PC-3 (cell line): ENCODE measurements around the gene H6PD. TPM values are rescaled to one million over a fixed set of nuclear protein-coding genes. Genes with fewer than 3 reads are reported as not detected.

ENCODE experiments used
- ATAC-seq: fragments of 200-7000 bp; cut with Tn5 transposase; 2 replicates; pipeline ENCODE4 v1.9.1; 2020; ENCODE audit warnings: mild to moderate bottlenecking, moderate library complexity
- BruUV-seq: library from RNA; stranded (reverse); fragments of 400-500 nt; replicated peaks from 2 replicates; lab custom pipeline; 2021; lab: Mats Ljungman, UMichigan
- CTCF ChIA-PET: fragments of 300-600 bp; sonication (Branson Sonifier 250); formaldehyde crosslinking; loops from one replicate; lab custom pipeline; 2022; ENCODE audit warnings: antibody characterized with exemption; lab: Charles Lee
- POLR2A ChIA-PET: fragments of 300-600 bp; sonication (Branson Sonifier 250); formaldehyde crosslinking; loops from one replicate; lab custom pipeline; 2022; ENCODE audit warnings: antibody characterized with exemption; ENCODE audit not compliant: unreplicated experiment; lab: Charles Lee
- DNase-seq: peaks from one replicate; pipeline ENCODE4 v3.0.0-alpha.2; 2015
- H2AFZ ChIP-seq: fragments of 300-600 bp; sonication (generic); 2 replicates; pipeline ENCODE4 v1.6.0; 2016; ENCODE audit warnings: antibody characterized with exemption, low read length
- H3F3A ChIP-seq: fragments of 300-600 bp; sonication (generic); one replicate; pipeline ENCODE4 v1.6.0; 2017; ENCODE audit warnings: antibody characterized with exemption, low read length, control low read depth, mild to moderate bottlenecking; ENCODE audit not compliant: unreplicated experiment
- H3K27ac ChIP-seq: fragments of 300-600 bp; sonication (generic); 2 replicates; pipeline ENCODE4 v1.5.1; 2016; ENCODE audit warnings: mild to moderate bottlenecking, low read length
- H3K27me3 ChIP-seq: fragments of 300-600 bp; sonication (generic); 2 replicates; pipeline ENCODE4 v1.6.1; 2016; ENCODE audit warnings: low read length, mixed read lengths
- H3K36me3 ChIP-seq: fragments of 300-600 bp; sonication (generic); 2 replicates; pipeline ENCODE4 v1.6.1; 2016; ENCODE audit warnings: low read depth, mixed run types, low read length, mixed read lengths
- H3K4me1 ChIP-seq: fragments of 300-600 bp; sonication (generic); 2 replicates; pipeline ENCODE4 v1.5.1; 2016; ENCODE audit warnings: low read length; ENCODE audit not compliant: insufficient read depth
- H3K4me2 ChIP-seq: fragments of 300-600 bp; sonication (generic); 2 replicates; pipeline ENCODE4 v1.6.0; 2016; ENCODE audit warnings: low read length
- H3K4me3 ChIP-seq: fragments of 300-600 bp; sonication (generic); 2 replicates; pipeline ENCODE4 v1.5.1; 2016; ENCODE audit warnings: mild to moderate bottlenecking, low read length, mixed read lengths
- H3K79me2 ChIP-seq: fragments of 300-600 bp; sonication (generic); 2 replicates; pipeline ENCODE4 v1.6.1; 2017; ENCODE audit warnings: low read length, mixed read lengths
- H3K9ac ChIP-seq: fragments of 300-600 bp; sonication (generic); 2 replicates; pipeline ENCODE4 v1.6.0; 2016; ENCODE audit warnings: mild to moderate bottlenecking, low read length
- H3K9me2 ChIP-seq: fragments of 300-600 bp; sonication (generic); replicated peaks from 2 replicates; pipeline ENCODE4 v1.6.1; 2016; ENCODE audit warnings: mixed run types, low read length, mixed read lengths
- H3K9me3 ChIP-seq: fragments of 300-600 bp; sonication (generic); 2 replicates; pipeline ENCODE4 v1.6.1; 2016; ENCODE audit warnings: low read length, mixed read lengths
- H4K20me1 ChIP-seq: fragments of 300-600 bp; sonication (generic); 2 replicates; pipeline ENCODE4 v1.6.1; 2016; ENCODE audit warnings: low read length, mixed read lengths
- CTCF ChIP-seq: fragments of 300-600 bp; sonication (generic); conservative IDR thresholded peaks from 2 replicates; pipeline ENCODE4 v1.5.1; 2017; ENCODE audit warnings: antibody characterized with exemption, low read depth, mild to moderate bottlenecking, low read length
- EZH2 ChIP-seq: fragments of 300-600 bp; sonication (generic); IDR thresholded peaks from one replicate; pipeline ENCODE4 v1.6.1; 2017; ENCODE audit warnings: antibody characterized with exemption, mild to moderate bottlenecking, low read length; ENCODE audit not compliant: unreplicated experiment
- EZH2phosphoT487 ChIP-seq: fragments of 300-600 bp; sonication (generic); IDR thresholded peaks from 2 replicates; pipeline ENCODE4 v1.6.1; 2018; ENCODE audit warnings: mild to moderate bottlenecking, antibody characterized with exemption, low read length, borderline replicate concordance
- intact Hi-C: fragments of 100-400 bp; cut with micrococcal nuclease; formaldehyde crosslinking; loops from 2 replicates; pipeline ENCODE4 v1.9.0; 2023
- total RNA-seq: library from RNA; depleted of rRNA; stranded (reverse); fragments of >200 nt; gene quantifications from 2 replicates; pipeline ENCODE4 v1.2.3, GENCODE V29; 2014

Gene H6PD
- total RNA-seq, 1 experiment from 2014 or later = 6.8 TPM

- peak overlapping the region; percentile 59 for H3K4me3 ChIP-seq
- H3K9ac ChIP-seq = peak overlapping the region; percentile 62
- TF ChIP-seq EZH2 (no peak), EZH2phosphoT487 (no peak), CTCF (no peak)
- no peaks in the 10 kb centered on the region for H3K36me3 ChIP-seq
- H3K27me3 ChIP-seq = no peaks in the 10 kb centered on the region
- H3K4me1 ChIP-seq = peaks cover 45% of the 10 kb centered on the region
- ChIA-PET POLR2A (no interaction called here), CTCF (interaction anchor here (1.5 kb wide), 1 partner anchor 13 kb away, joined by 5 read pairs; no protein-coding TSS in a partner anchor)
- H3K9me3 ChIP-seq = no peaks in the 10 kb centered on the region
- peak; percentile 94 for ATAC-seq
- no peaks in the 10 kb centered on the region for H3K79me2 ChIP-seq
- H3K9me2 ChIP-seq = no peaks in the 10 kb centered on the region
- intact Hi-C loops = no loop called here
- peak overlapping the region; percentile 96 for H3K4me2 ChIP-seq
- peak overlapping the region; percentile 80 for H3K27ac ChIP-seq
- no peaks in the 10 kb centered on the region for H4K20me1 ChIP-seq
- BruUV-seq = no TSS peak
- peak overlapping the region; percentile 88 for H2AFZ ChIP-seq
- H3F3A ChIP-seq = no peaks in the 10 kb centered on the region
- peak; percentile 91 for DNase-seq
These were observed 45.7 kb downstream of the H6PD start for GRCh38 chr1:9280015-9280860.

GRCh38 chr1:9281071-9281827, 46.7 kb downstream of the H6PD start:
- H3K9ac ChIP-seq = peak overlapping the region; percentile 62; the same call in 1 of the 2 replicates
- no peaks in the 10 kb centered on the region for H3K36me3 ChIP-seq
- peak overlapping the region; percentile 96 for H3K4me2 ChIP-seq
- H3K9me2 ChIP-seq = no peaks in the 10 kb centered on the region
- CTCF ChIA-PET = interaction anchor here (1.0 to 1.5 kb wide), 2 partner anchors 14 kb away, joined by 3 to 5 read pairs; no protein-coding TSS in a partner anchor
- peak overlapping the region; percentile 80 for H3K27ac ChIP-seq
- DNase-seq (no peak), ATAC-seq (no peak; the same call in 1 of the 2 replicates)
- peak overlapping the region; percentile 59; the same call in 1 of the 2 replicates for H3K4me3 ChIP-seq
- POLR2A ChIA-PET = interaction anchor here (0.6 kb wide), 1 partner anchor 165 kb away, joined by 4 read pairs; no protein-coding TSS in a partner anchor
- no peaks in the 10 kb centered on the region for H3K79me2 ChIP-seq
- BruUV-seq = no TSS peak
- no peaks in the 10 kb centered on the region for H3F3A ChIP-seq
- no peaks in the 10 kb centered on the region for H3K9me3 ChIP-seq
- H3K27me3 ChIP-seq = no peaks in the 10 kb centered on the region
- H2AFZ ChIP-seq = peak overlapping the region; percentile 88
- intact Hi-C loops = no loop called here
- TF ChIP-seq EZH2 (no peak), EZH2phosphoT487 (no peak), CTCF (no peak)
- peaks cover 36% of the 10 kb centered on the region for H3K4me1 ChIP-seq
- no peaks in the 10 kb centered on the region for H4K20me1 ChIP-seq
